HG03342 (cell line): ENCODE data around the gene TSNAXIP1.

Experiments used
- ATAC-seq: cut with Tn5 transposase; IDR thresholded peaks from one replicate; pipeline ENCODE4 v1.9.1; 2021; ENCODE audit warnings: mild to moderate bottlenecking, moderate library complexity; ENCODE audit not compliant: unreplicated experiment

Gene TSNAXIP1, protein sequence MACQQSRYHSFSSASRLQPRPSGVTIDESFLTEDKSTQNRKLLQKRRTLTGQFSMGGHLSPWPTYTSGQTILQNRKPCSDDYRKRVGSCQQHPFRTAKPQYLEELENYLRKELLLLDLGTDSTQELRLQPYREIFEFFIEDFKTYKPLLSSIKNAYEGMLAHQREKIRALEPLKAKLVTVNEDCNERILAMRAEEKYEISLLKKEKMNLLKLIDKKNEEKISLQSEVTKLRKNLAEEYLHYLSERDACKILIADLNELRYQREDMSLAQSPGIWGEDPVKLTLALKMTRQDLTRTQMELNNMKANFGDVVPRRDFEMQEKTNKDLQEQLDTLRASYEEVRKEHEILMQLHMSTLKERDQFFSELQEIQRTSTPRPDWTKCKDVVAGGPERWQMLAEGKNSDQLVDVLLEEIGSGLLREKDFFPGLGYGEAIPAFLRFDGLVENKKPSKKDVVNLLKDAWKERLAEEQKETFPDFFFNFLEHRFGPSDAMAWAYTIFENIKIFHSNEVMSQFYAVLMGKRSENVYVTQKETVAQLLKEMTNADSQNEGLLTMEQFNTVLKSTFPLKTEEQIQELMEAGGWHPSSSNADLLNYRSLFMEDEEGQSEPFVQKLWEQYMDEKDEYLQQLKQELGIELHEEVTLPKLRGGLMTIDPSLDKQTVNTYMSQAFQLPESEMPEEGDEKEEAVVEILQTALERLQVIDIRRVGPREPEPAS

GRCh38 chr16:67806428-67807147 is at the start of gene TSNAXIP1, which contains the start of gene RANBP10:
Gene TSNAXIP1, plus strand, starts transcription at chr16:67806889. Its CDS starts 261 bp downstream, at chr16:67807150.
Gene RANBP10, minus strand, starts transcription at chr16:67806560. Its CDS starts 24 bp downstream, at chr16:67806536.
- ATAC-seq = peak; percentile 89

- no peak for ATAC-seq
These were observed 48.7 kb upstream of the TSNAXIP1 start for GRCh38 chr16:67758006-67758405.

DNA sequence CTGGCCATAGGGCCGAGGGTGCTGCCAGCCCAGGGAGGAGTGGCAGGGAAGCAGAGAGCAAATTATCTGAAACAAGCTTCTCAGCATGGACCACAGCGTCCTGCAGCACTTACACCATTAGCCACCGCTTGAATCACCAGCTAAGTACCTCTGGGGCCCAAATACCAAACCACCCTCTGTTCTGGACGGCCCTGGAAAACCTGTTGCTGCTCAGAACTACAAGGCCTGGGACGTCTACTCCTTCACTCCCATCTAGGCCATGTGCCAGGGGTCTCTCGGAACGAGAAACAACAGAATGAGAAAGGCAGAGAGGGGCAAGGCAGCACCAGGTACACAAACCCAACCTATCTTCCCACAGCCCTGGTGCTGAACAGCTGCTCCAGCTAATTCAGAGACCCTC is 47.7 kb upstream of the TSNAXIP1 start:
- no peak for ATAC-seq

- no peak for ATAC-seq
These were observed 46.3 kb upstream of the TSNAXIP1 start for GRCh38 chr16:67760206-67760955.

DNA sequence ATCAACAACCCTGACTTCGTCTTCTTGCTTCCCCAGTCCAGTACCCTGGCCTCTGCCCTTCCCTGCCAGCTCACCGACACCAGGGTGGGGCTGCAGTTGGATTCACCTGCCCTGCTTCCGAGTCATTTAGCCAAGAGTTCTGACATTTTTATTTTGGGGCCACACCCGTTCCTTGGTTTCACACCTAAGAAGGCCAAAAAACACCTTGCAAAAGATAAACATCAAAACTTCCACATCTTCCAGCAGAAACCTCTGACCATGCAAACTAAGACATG is 45.8 kb upstream of the TSNAXIP1 start:
- ATAC-seq = no peak

DNA sequence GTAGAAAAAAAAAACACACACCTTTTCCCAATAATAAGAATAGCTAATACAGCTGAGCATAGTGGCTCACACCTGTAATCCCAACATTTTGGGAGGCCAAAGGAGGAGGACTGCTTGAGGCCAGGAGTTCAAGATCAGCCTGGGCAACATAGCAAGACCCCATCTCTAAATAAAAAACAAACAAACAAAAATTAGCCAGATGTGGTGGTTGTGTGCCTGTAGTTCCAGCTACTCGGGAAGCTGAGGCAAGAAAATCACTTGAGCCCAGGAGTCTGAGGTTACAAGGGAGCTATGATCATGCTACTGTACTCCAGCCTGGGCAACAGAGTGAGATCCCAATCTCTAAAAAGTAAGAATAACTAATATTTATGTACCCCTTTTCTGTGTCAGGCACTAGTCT is 44.8 kb upstream of the TSNAXIP1 start:
- no peak for ATAC-seq

GRCh38 chr16:67762385-67762784 is 44.3 kb upstream of the TSNAXIP1 start:
- no peak for ATAC-seq

GRCh38 chr16:67763066-67763465 is 43.6 kb upstream of the TSNAXIP1 start:
- ATAC-seq = no peak

GRCh38 chr16:67764158-67764667 is 42.5 kb upstream of the TSNAXIP1 start:
- ATAC-seq = no peak

DNA sequence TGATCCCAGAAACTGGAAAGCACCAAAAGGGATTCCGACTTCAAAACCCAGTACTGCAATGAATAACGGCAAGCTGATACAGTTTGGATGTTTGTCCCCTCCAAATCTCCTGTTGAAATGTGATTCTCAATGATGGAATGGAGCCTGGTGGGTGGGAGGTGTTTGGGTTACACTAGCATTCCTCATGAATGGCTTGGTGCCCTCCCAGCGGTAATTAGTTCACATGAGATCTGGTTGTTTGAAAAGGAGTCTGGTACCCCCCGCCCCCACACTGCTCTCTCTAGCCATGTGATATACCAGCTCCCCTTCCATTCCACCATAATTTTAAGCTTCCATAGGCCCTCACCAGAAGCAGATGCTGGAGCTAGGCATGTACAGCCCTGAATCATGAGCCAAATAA is 40.4 kb upstream of the TSNAXIP1 start:
- ATAC-seq = no peak

DNA sequence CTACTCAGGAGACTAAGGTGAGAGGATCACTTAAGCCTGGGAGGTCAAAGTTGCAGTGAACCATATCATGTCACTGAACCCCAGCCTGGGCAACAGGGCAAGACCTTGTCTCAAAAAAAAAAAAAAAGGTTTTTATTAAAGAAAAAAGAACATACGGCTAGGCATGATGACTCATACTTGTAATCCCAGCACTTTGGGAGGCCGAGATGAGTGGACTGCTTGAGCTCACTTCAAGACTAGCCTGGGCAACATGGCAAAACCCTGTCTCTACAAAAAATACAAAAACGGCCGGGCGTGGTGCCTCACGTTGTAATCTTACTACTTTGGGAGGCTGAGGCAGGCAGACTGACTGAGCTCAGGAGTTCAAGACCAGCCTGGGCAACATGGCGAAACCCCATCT is 38.7 kb upstream of the TSNAXIP1 start:
- ATAC-seq = no peak

GRCh38 chr16:67770346-67770991 is 36.2 kb upstream of the TSNAXIP1 start:
- ATAC-seq = no peak

GRCh38 chr16:67773099-67773498 is 33.6 kb upstream of the TSNAXIP1 start:
- no peak for ATAC-seq

GRCh38 chr16:67773569-67774456 is 32.9 kb upstream of the TSNAXIP1 start:
- no peak for ATAC-seq

DNA sequence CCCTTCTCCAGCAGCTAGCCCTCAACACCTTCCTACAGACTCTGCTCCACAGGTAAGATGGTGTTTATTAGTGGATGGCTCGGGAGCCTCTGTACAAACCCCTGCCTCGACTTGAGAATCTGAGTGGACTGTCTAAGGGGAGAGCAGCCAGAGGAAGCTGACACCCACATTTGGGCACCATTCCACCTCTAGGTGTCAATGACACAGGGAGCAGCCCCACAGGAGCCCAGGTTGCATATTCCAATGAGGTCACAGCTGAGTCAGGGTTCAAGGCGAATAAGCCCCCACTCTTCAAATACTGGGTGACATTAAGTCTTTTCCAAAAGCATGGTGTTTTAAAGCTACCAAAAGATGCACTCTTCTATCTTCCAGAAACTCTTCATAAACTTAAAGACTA is 32.2 kb upstream of the TSNAXIP1 start:
- ATAC-seq = no peak

GRCh38 chr16:67775273-67775672 is 31.4 kb upstream of the TSNAXIP1 start:
- ATAC-seq = no peak

- ATAC-seq = no peak
These were observed 27.3 kb upstream of the TSNAXIP1 start for GRCh38 chr16:67779256-67780014.

GRCh38 chr16:67780847-67781564 is 25.7 kb upstream of the TSNAXIP1 start:
- ATAC-seq = no peak
